GM18499 (cell line): ENCODE data around the gene NLE1.
"Not testable (repeated sequence)": the region's sequence is repeated elsewhere in the genome, so short reads cannot be mapped to it uniquely, and the experiment has no call there.

Experiments used
- ATAC-seq: cut with Tn5 transposase; IDR thresholded peaks from one replicate; pipeline ENCODE4 v1.9.1; 2021; ENCODE audit warnings: moderate number of reproducible peaks; ENCODE audit not compliant: insufficient read depth, unreplicated experiment

NLE1 gene

DNA sequence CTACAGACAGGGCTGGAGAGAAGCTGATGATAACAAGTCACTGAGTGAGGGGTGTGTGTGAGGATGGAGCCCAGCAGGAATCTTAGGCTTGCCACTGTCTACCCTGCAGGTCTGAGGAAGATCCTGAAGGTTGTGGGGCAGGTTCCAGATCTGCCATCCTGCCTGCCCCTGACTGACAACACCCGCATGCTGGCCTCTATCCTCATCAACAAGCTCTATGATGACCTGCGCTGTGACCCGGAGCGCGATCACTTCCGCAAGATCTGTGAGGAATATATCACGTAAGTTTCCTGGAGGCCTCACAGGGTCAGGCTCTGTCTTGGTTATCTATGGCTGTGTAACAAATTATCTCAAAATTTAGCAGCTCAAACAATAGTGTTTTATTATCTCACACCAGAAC lies 21.8 kb upstream of the NLE1 start:
- no peak for ATAC-seq

DNA sequence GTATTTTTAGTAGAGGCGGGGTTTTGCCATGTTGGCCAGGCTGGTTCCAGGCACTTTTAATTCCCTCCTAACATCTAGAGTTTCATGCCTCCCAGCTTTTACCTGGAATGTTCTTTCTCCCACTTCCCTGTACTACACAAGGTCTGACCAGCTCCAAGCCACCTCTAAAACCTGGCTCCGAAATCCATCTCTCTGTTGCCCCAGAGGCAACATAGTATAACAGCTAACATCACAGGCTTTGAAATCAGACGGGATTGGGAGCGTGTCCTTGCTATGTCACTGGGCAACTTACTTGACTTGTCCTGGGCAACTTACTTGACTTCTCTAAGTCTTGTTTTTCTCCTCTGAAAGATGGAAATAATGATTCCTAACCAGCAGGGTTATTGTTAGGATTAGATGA lies 20.7 kb upstream of the NLE1 start:
- no peak for ATAC-seq

DNA sequence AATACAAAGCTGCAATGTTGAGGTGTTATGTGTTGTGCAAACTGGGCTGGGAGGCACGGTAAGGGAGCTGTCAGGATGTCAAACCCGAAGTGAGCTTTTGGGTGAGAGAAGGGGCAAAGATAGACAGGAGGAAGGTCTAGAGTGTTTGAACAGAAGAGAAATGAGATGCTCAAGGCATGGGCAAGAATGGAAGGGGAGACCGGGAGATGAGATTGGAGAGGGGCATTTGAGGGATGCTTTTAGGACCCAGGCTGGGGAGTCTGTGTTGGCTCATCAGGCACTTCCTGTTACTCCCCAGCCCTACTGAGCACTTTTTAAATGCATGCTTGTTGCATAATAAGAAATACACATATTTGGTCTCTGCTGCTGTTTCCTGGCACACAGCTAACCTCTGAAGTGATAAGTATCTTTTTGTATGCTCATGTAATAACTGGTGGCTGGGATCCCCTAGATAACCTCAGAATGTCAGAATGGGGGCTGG lies 19.2 kb upstream of the NLE1 start:
- no peak for ATAC-seq

DNA sequence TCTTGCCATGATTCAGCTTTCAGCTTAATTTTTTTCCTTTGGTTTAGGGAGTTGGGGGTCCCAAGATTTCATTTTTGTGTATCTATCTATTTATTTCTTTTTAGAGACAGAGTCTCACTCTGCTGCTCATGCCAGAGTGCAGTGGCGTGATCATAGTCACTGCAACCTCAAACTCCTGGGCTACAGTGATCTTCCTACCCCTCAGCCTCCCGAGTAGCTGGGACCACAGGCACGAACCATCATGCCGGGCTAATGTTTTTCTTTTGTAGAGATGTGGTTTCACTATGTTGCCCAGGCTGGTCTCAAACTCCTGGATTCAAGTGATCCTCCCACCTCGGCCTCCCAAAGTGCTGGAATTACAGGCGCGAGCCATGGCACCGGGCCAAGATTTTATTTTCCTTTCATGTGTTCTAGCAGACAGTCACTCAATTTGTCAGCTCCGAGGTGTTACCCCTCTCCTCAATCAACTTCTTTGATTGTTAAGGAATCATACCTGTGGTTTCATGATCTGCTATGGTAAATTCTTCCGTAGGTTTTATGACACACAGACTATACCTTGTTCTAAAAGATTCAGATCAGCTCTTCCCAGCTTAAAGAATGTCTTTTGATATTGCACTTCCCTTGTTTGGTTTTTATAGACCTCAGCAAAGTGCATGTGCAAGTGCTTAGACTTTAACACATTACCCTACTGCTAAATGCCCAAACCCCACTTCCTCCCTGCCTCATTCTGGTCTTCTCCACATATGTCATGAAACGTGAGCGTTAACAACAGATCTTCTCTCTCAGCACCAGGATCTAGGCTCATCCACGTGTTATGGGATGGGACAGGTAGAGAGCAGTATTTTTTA lies 18.5 kb upstream of the NLE1 start:
- no peak for ATAC-seq

DNA sequence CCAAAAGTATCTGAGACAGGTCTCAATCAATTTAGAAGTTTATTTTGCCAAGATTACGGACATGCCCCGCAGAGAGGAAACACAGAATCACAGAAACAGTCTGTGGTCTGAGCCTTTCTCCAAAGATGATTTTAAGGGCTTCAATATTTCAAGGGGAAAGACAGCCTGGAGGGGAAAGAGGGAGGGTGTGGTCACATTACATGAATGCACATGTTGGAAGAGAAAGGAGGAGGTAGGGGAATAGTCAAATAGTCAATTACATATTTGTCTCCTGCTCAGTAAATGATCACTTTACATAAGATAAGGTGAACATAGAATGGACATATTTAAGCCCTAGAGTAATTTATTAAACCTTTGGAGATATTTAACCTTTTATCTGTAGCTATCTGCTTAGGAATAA lies 17.8 kb upstream of the NLE1 start:
- ATAC-seq, result no peak

DNA sequence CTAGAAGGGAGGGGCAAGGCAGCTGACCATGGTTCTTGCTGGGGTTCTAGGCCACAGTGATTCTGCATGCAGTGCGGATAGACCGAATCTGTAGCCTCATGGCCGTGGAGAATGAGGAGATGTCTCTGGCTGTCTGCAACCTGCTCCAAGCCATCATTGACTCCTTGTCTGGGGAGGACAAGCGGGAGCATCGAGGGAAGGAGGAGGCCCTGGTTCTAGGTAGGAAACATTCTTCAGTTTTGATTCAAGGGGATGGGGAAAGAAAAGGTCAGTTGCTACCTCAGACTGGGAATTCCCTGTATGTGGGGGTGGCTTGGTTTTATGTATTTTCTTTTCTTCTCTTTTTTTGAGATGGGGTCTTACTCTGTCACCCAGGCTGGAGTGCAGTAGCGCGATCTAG lies 13.1 kb upstream of the NLE1 start:
- ATAC-seq, result no peak

DNA sequence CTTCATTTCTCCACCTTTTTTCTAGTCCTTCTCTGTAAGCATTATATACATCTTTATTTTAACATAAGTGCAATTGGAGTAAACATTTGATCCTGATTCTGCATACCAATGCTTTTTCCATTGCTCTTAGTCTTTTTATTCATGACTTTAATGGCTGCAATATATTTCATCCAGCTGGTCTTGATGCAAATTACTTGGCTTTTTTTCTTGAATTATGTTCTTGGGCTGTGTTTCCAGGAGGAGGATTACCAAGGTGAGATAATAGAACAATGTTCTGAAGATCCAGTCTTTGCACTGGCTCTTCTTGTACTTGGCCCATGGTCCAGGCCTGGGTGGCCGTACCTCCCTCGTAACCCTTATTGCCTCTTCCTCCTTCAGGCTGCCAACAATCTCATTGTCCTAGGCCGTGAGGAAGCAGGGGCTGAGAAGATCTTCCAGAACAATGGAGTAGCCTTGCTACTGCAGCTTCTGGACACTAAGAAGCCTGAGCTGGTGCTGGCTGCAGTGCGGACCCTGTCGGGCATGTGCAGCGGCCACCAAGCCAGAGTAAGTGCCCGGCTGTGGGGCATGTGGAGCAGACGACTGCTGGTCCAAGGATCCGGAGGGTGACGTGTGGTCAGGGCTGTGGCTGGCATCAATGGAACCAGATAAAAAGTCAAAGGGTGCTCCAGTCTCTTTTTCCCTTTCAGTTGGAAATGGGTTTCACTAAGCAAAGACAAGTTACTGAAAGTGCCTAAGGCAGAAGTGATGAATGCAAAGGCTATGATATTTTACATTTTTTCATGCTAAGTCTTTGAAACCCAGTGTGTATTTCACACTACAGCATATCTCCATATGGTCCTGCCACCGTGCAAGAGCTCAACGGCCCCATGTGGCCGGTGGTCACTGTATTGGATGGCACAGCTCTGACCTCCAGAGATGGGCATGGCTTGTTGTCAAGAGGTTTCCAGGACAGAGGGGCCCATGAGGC lies 12.4 kb upstream of the NLE1 start:
- ATAC-seq, result no peak

DNA sequence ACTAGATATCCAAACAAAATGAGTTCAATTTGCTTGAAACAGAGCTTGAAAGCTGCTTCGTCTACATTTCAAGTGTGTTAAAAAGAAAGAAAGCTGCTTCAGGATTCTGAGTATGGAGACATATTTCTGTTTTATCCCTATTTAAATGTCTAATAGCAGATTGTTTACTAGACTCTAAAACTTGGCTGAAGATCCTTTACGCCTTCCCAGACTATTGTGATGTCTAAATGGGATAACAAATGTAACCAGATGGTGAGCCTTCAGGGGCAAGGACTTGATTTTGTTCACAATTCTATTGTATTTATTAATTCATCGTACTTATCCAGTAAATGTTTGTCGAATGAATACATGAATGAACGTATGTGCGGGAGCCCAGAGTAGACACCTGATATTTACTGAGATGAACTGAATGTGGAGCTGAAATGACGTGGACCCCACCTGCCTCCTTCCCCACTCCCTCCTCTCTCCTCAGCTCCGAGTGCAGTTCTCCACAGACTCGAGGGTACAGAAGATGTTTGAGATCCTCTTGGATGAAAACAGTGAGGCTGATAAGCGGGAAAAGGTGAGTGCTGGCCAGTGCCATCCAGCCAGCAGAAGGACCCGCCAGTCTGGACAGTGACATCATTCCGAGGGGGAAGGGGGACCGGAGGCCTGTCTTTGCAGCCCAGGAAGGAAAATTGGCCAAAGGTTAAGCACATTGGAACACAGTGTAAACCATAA lies 10.5 kb upstream of the NLE1 start:
- ATAC-seq, result no peak

DNA sequence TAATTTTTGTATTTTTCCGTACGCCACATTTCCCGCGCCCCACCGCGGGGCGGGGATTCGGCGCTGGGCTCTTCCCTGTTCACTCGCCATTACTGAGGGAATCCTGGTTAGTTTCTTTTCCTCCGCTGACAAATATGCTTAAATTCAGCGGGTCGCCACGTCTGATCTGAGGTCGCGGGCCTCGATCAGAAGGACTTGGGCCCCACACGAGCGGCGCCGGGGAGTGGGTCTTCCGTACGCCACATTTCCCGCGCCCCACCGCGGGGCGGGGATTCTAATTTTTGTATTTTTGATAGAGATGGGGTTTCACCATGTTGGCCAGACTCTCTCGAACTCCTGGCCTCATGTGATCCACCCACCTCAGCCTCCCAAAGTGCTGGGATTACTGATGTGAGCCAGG lies 9.0 kb upstream of the NLE1 start:
- ATAC-seq, result not testable (repeated sequence)

DNA sequence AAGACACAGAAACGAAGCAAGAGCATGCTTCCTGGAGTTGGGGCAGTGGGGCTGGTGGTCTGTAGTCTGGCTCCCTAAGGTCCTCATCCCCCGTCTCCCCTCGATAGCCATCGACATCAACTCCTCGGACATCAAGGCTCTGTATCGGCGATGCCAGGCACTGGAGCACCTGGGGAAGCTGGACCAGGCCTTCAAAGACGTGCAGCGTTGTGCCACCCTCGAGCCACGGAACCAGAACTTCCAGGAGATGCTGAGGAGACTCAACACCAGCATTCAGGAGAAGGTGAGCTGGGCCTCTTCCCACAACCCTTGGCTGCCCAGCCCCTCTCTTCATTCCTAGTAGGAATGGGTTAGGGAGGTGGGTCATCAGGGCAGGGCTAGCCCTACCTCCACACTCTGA lies 7.8 kb upstream of the NLE1 start:
- no peak for ATAC-seq

DNA sequence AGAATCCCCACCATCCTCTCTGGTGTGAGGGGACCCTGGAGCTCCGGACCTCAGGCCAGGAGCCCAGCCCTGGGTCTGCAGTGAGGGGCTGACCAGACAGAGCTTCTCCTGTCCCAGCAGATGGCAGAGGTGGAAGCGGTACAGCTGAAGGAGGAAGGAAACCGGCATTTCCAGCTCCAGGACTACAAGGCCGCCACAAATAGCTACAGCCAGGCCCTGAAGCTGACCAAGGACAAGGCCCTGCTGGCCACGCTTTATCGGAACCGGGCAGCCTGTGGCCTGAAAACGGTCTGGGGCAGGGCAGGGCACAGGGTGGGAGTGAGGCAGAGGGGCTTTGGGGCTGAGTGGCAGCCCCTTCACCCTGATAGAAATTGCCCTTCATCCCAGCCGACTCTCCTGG lies 6.0 kb upstream of the NLE1 start:
- ATAC-seq, result no peak

DNA sequence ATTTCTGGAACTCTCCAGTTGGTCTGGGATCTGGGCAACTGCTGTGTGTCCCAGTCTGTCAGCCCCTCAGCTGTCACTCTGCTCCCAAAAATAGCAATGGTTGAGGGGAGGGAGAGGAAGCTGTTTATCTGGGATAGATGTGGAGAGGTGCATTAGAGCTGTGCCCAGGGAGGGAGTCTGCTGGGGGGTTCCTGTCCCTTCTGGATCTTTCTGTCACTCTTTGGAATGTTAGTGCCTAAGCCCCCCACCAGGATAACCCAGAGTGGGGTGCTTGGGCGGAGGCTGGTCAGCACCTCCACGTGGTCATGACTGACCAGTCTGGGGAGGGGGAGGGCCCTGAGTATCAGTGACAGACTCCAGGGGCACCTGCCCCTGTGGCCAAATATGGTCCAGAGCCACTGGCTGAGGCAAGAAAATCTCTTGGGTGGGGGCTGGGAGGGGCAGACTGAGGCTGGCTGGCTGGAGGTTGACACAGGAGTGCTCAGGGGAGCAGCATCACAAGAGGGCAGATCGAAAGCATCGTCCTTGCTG lies 5.3 kb upstream of the NLE1 start, which contains the start of gene UNC45B:
Gene UNC45B, plus strand, starts transcription at position 443 of the 531 bp plus-strand sequence. CDS start 447 bp downstream, outside the sequence.
- no peak for ATAC-seq

DNA sequence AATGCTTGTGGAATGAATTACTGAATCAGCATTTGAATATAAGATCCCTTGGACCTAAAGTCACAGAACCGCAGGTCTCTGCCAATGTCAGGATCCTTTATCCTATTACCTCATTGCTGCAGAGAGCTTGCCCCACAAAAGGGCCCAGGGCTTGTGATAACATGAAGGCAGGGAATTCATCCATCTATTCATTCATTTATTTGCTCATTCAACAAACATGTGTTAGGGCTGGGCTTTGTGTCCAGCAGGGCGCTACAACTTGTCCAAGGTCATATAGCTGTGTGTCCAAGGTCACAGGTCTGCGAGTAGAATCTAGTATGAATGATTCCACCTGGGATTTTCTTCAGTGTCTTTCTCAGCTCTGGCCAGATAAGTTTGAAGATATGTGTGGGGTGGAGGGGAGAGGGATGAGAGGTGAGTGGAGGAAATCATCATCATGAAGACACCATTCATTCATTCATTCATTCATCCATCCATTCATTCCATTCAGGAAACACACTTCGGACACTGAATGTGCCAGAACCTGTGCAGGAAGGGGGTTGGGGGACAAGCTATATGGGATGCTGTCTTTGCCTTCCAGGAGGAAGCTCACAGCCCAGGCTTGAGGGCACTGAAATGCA lies 4.2 kb upstream of the NLE1 start:
- no peak for ATAC-seq

DNA sequence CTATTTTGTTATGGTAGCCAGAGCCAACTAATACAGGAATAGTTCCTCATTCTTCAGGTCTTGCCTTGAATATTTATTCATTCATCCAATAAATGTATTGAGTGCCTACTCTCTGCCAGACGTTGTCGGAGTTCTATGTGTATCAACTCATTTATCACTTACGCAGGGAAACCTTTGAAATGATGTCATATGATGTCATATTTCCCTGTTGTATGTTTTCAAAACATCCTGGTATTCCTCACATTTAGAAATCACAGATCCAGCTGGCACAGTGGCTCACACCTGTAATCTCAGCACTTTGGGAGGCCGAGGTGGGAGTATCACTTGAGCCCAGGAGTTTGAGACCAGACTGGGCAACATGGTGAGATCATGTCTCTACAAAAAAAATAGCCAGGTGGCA lies 2.7 kb upstream of the NLE1 start:
- no peak for ATAC-seq

DNA sequence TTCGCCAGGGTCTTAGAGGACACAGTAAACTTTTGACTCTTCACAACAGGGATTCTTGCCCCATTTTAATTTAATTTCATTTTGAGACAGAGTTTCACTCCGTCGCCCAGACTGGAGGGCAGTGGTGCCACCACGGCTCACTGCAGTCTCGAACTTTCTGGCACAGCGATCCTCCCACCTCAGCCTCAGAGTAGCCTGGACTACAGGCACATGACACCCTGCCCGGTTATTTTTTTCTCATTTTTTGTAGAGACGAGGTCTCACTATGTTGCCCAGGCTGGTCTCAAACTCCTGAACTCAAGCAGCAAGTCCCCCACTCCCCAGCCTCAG lies 329 bp upstream of the NLE1 start:
- ATAC-seq, result no peak

DNA sequence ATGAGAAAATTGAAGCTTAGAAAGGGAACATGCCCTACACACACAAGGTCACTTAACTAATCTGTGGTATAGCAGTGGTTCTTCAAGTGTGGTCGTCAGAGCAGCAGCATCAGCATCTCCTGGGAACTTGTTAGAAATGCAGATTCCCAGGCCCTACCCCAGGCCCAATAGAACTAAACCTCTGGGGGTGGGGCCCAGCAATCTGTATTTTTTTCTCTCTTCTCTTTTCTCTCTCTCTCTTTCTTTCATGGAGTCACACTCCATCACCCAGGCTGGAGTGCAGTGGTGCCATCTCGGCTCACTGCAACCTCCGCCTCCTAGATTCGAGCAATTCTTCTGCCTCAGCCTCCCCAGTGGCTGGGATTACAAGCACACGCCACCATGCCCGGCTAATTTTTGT lies 3.9 kb downstream of the NLE1 start:
- ATAC-seq, result no peak

DNA sequence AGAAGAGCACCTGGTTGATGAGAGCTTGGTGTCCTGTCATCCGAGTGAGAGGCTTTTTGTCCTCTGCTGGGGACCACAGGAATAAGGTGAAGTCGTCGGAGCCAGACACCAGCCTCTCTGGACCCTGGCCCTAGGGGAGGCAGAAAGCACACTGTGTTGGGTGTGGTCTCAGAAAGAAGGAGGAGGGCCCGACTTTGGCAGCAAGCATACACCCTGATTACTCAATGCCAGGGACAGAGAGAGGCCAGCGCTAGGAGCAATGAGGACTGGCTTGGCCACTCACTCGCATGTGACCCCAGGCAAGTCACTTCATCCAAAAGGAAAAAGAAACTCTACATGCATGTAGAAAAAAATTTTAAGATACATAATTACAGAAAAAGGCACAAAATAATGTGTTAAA lies 6.8 kb downstream of the NLE1 start:
- no peak for ATAC-seq

DNA sequence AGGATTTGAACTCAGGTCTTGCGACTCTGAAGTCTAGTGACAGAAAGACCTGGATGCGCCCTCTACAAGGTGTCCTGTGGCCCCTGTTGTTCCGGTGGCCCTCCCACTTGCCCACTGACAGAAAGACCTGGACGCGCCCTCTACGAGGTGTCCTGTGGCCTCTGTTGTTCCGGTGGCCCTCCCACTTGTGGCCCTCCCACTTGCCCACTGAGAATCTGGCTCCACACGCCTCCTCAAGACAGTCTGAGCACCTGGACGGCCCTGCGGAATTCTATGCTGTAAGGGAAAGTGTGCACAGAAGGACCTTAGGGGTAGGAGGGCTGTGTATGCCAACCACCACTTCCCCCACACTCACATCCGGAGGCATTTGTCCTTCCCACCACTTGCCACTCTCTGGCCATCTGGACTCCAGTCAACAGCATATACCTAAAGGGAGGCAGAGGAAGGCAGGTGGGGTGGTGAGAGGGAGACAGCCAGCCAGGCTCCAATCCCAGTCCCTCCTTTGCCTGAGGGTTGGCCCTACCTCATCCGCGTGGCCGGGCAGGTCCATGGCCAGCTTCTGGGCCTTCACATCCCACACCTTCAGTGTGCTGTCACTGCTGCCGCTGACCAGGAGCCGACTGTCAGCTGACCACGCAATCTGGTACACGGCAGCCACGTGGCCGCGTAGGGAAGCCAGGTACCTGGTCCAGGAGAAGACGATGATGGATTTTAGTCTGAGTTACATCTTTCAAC lies 9.1 kb downstream of the NLE1 start:
- ATAC-seq, result no peak

DNA sequence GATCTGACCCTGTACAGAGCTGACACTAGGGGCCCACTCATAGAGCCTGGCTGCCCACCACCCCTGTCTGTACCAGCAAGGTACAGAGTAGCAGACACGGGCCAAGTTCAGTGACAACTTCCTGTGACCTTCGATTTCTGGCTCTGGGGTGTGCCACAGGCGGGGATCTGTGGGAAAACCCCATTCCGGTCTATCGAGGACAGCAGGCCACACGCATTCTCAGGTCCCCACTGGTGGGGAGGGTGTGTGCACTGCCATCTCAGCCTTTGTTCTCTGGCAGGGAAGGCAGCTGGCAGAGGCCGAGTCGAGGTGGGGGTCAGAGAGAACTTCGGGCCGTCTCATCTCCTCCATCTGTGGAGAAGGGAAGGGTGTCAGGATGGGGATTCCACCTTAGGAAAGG lies 10.0 kb downstream of the NLE1 start:
- ATAC-seq, result no peak
